DOHH2 (cell line): ENCODE data around the gene NDRG3.

ENCODE experiments used
- H3F3A ChIP-seq: fragments of 200-600 bp; sonication (generic), shearing (Covaris generic); 2 replicates; pipeline ENCODE4 v1.6.0; 2016; ENCODE audit warnings: antibody characterized with exemption, mild to moderate bottlenecking; ENCODE audit not compliant: control insufficient read depth, insufficient read depth
- H3K27ac ChIP-seq: fragments of 200-600 bp; sonication (generic); 2 replicates; pipeline ENCODE4 v1.5.1; 2014; ENCODE audit warnings: low read depth, mild to moderate bottlenecking, low read length, moderate library complexity
- H3K27me3 ChIP-seq: fragments of 200-600 bp; sonication (generic); 2 replicates; pipeline ENCODE4 v1.6.1; 2014; ENCODE audit warnings: mild to moderate bottlenecking, low read length, mixed read lengths; ENCODE audit not compliant: control insufficient read depth
- H3K36me3 ChIP-seq: fragments of 200-600 bp; sonication (generic); 2 replicates; pipeline ENCODE4 v1.6.1; 2014; ENCODE audit warnings: mild to moderate bottlenecking, low read length, moderate library complexity, mixed read lengths; ENCODE audit not compliant: control insufficient read depth
- H3K4me1 ChIP-seq: fragments of 200-600 bp; sonication (generic); 2 replicates; pipeline ENCODE4 v1.6.1; 2014; ENCODE audit warnings: mild to moderate bottlenecking, low read length, mixed read lengths; ENCODE audit not compliant: control insufficient read depth
- H3K4me2 ChIP-seq: fragments of 200-600 bp; sonication (generic); 2 replicates; pipeline ENCODE4 v1.6.0; 2014; ENCODE audit warnings: mild to moderate bottlenecking, low read length, moderate library complexity
- H3K4me3 ChIP-seq: fragments of 200-600 bp; sonication (generic); 2 replicates; pipeline ENCODE4 v1.5.1; 2014; ENCODE audit warnings: mild to moderate bottlenecking, low read length, mixed read lengths
- H3K79me2 ChIP-seq: fragments of 200-600 bp; sonication (generic); 2 replicates; pipeline ENCODE4 v1.6.1; 2014; ENCODE audit warnings: mild to moderate bottlenecking, low read length, mixed read lengths; ENCODE audit not compliant: control insufficient read depth
- H3K9me2 ChIP-seq: fragments of 200-600 bp; sonication (generic); replicated peaks from 2 replicates; pipeline ENCODE4 v1.6.1; 2014; ENCODE audit warnings: mild to moderate bottlenecking, low read length, mixed read lengths; ENCODE audit not compliant: control insufficient read depth
- H3K9me3 ChIP-seq: fragments of 200-600 bp; sonication (generic); 2 replicates; pipeline ENCODE4 v1.6.1; 2014; ENCODE audit warnings: antibody characterized with exemption, low read length, mixed read lengths; ENCODE audit not compliant: control insufficient read depth, insufficient read depth
- H4K20me1 ChIP-seq: fragments of 200-600 bp; sonication (generic); 2 replicates; pipeline ENCODE4 v1.6.0; 2014; ENCODE audit warnings: low read depth, mild to moderate bottlenecking, antibody characterized with exemption, low read length, moderate library complexity; ENCODE audit not compliant: control insufficient read depth, insufficient read depth
- EZH2phosphoT487 ChIP-seq: fragments of 200-600 bp; sonication (generic); IDR thresholded peaks from 2 replicates; pipeline ENCODE4 v1.6.1; 2017; ENCODE audit warnings: borderline replicate concordance, mild to moderate bottlenecking, antibody characterized with exemption, low read length, moderate library complexity, mixed read lengths
- TF ChIP-seq, protein P1 (sequence below): fragments of 200-600 bp; sonication (generic); IDR thresholded peaks from one replicate; pipeline ENCODE4 v1.5.1; 2014; ENCODE audit warnings: antibody characterized with exemption, mild to moderate bottlenecking, low read depth, low read length; ENCODE audit not compliant: poor library complexity, severe bottlenecking

NDRG3 gene

GRCh38 chr20:36672991-36673390, 72.9 kb downstream of the NDRG3 start:
- TF ChIP-seq, protein P1, sequence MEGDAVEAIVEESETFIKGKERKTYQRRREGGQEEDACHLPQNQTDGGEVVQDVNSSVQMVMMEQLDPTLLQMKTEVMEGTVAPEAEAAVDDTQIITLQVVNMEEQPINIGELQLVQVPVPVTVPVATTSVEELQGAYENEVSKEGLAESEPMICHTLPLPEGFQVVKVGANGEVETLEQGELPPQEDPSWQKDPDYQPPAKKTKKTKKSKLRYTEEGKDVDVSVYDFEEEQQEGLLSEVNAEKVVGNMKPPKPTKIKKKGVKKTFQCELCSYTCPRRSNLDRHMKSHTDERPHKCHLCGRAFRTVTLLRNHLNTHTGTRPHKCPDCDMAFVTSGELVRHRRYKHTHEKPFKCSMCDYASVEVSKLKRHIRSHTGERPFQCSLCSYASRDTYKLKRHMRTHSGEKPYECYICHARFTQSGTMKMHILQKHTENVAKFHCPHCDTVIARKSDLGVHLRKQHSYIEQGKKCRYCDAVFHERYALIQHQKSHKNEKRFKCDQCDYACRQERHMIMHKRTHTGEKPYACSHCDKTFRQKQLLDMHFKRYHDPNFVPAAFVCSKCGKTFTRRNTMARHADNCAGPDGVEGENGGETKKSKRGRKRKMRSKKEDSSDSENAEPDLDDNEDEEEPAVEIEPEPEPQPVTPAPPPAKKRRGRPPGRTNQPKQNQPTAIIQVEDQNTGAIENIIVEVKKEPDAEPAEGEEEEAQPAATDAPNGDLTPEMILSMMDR = no peak
- TF ChIP-seq EZH2phosphoT487 = no peak
- H3K79me2 ChIP-seq = no peaks in the 10 kb centered on the region

DNA sequence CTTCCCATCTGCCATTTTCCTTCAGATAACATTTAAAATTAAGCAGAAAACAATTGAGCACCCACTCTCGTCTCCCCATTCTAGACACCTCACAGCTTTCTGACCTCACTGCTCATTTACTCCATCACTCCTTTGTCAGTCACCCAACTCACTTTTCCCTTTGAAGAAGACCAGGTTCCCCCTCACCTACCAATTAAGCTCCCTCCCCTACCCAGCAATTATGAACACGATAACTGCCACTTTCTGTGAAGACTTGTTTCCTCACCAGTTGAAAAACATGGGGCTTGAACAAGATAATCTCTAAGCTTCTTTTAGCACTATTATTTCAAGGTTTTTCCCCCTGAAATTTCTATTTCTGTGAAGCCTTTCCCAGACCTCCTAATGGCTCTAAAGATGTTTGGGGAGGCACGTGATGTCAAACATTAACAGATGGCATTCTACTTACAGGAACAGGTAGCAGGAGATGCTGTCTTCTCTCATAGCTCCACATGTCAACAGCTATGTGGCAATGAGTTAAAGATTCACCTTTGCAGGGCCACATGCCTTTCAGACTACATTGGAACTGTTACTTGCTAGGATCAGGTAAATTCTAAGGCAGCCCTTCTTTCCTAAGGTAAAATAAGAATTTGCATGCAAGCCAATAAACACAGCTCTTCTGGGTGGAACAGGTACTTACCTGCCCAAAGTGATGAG, 75.1 kb downstream of the NDRG3 start:
- no peaks in the 10 kb centered on the region for H3K9me2 ChIP-seq
- no peak overlapping the region for H3K4me2 ChIP-seq
- no peak for TF ChIP-seq EZH2phosphoT487
- TF ChIP-seq, protein P1 = no peak
- H3K79me2 ChIP-seq = no peaks in the 10 kb centered on the region
- no peaks in the 10 kb centered on the region for H3K36me3 ChIP-seq
- H4K20me1 ChIP-seq = no peaks in the 10 kb centered on the region
- H3K27me3 ChIP-seq = no peaks in the 10 kb centered on the region
- no peaks in the 10 kb centered on the region for H3K9me3 ChIP-seq
- H3K4me3 ChIP-seq = no peak overlapping the region
- no peaks in the 10 kb centered on the region for H3K4me1 ChIP-seq
- H3F3A ChIP-seq = no peaks in the 10 kb centered on the region
- H3K27ac ChIP-seq = no peak overlapping the region

More at GRCh38 chr20:36672991-36673390, 72.9 kb downstream of the NDRG3 start:
- Histone ChIP-seq H3K27ac (no peak overlapping the region), H3K4me2 (no peak overlapping the region), H3K4me3 (no peak overlapping the region), H4K20me1 (no peaks in the 10 kb centered on the region), H3F3A (no peaks in the 10 kb centered on the region), H3K9me2 (no peaks in the 10 kb centered on the region), H3K36me3 (no peaks in the 10 kb centered on the region; the same call in 1 of the 2 replicates), H3K9me3 (no peaks in the 10 kb centered on the region), H3K4me1 (no peaks in the 10 kb centered on the region), H3K27me3 (no peaks in the 10 kb centered on the region)

- Histone ChIP-seq H3K27me3 (no peaks in the 10 kb centered on the region), H3K4me1 (no peaks in the 10 kb centered on the region), H4K20me1 (no peaks in the 10 kb centered on the region), H3K36me3 (no peaks in the 10 kb centered on the region), H3K4me2 (no peak overlapping the region), H3K9me2 (no peaks in the 10 kb centered on the region), H3K27ac (no peak overlapping the region), H3K4me3 (no peak overlapping the region), H3K9me3 (no peaks in the 10 kb centered on the region), H3F3A (no peaks in the 10 kb centered on the region), H3K79me2 (no peaks in the 10 kb centered on the region)
- TF ChIP-seq, protein P1 = no peak
- TF ChIP-seq EZH2phosphoT487 = no peak
These were observed 79.6 kb downstream of the NDRG3 start for GRCh38 chr20:36666181-36666740.
